ENCODE data around the gene PANX2.

DNA sequence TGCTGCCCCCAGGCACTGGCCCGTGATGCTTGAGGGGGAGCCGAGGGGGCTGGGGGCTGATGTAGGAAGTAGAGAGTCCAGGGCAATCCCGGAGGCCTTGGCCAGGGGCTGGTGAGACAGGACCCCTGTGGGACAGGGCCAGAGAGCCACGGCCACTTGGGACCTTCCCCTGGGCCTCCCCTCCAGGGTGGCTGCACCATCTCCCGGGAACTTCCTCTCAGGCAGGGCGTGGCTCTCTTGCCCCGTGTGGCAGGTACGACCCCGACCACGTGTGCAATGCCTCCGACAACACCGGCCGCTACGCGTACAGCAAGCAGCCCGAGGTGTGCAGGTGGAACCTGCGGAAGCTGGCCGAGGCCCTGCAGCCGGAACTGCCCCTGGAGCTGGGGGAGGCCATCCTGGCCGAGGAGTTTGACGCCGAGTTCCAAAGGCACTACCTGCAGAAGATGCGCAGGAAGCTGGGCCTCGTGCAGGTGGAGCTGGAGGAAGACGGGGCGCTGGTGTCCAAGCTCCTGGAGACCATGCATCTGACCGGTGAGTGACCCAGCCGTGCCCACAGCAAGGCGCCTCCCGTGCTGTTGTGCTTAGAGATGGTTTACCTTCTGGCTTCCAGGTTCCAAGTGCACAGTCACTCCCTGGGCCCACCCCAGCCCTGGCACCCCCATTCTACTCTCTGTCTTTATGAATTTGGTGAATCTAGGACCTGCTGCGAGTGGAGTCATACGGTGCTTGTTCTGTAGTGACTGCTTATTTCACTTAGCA is 40.0 kb downstream of the PANX2 start:
- TF ChIP-seq, protein P1, sequence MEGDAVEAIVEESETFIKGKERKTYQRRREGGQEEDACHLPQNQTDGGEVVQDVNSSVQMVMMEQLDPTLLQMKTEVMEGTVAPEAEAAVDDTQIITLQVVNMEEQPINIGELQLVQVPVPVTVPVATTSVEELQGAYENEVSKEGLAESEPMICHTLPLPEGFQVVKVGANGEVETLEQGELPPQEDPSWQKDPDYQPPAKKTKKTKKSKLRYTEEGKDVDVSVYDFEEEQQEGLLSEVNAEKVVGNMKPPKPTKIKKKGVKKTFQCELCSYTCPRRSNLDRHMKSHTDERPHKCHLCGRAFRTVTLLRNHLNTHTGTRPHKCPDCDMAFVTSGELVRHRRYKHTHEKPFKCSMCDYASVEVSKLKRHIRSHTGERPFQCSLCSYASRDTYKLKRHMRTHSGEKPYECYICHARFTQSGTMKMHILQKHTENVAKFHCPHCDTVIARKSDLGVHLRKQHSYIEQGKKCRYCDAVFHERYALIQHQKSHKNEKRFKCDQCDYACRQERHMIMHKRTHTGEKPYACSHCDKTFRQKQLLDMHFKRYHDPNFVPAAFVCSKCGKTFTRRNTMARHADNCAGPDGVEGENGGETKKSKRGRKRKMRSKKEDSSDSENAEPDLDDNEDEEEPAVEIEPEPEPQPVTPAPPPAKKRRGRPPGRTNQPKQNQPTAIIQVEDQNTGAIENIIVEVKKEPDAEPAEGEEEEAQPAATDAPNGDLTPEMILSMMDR (conservative IDR thresholded peaks at IDR 0.05; ENCODE audit: low read depth, low read length): no peak
- no peak for TF ChIP-seq MAFK (IDR thresholded peaks at IDR 0.05; ENCODE audit: low read depth, low read length)
- TF ChIP-seq POLR2A (IDR thresholded peaks at IDR 0.05; ENCODE audit: low read depth, low read length): no peak
- TF ChIP-seq USF2 (IDR thresholded peaks at IDR 0.05; ENCODE audit: low read depth, low read length): no peak
- TF ChIP-seq, protein P2, sequence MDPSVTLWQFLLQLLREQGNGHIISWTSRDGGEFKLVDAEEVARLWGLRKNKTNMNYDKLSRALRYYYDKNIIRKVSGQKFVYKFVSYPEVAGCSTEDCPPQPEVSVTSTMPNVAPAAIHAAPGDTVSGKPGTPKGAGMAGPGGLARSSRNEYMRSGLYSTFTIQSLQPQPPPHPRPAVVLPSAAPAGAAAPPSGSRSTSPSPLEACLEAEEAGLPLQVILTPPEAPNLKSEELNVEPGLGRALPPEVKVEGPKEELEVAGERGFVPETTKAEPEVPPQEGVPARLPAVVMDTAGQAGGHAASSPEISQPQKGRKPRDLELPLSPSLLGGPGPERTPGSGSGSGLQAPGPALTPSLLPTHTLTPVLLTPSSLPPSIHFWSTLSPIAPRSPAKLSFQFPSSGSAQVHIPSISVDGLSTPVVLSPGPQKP (IDR thresholded peaks at IDR 0.05; ENCODE audit: borderline replicate concordance, low read depth, low read length): no peak
- TF ChIP-seq RAD21 (IDR thresholded peaks at IDR 0.05; ENCODE audit: low read length): no peak
- TF ChIP-seq RCOR1 (IDR thresholded peaks at IDR 0.05; ENCODE audit: insufficient replicate concordance, low read length): no peak
- no peak for TF ChIP-seq SMC3 (IDR thresholded peaks at IDR 0.05; ENCODE audit: low read depth, low read length)
- TF ChIP-seq FOS (IDR thresholded peaks at IDR 0.05; ENCODE audit: low read depth, low read length): no peak
- TF ChIP-seq MXI1 (IDR thresholded peaks at IDR 0.05; ENCODE audit: borderline replicate concordance, low read depth, low read length): no peak

Data from IMR-90 (cell line).